MM.1S (cell line): ENCODE results near the gene GSTCD.

ENCODE experiments used
- EZH2 ChIP-seq: fragments of 300-600 bp; sonication (generic); optimal IDR thresholded peaks from 2 replicates; pipeline ENCODE3; 2017; ENCODE audit warnings: low read depth, mild to moderate bottlenecking, antibody characterized with exemption, low read length, mixed read lengths
- EZH2phosphoT487 ChIP-seq: fragments of 300-600 bp; sonication (generic); IDR thresholded peaks from 2 replicates; pipeline ENCODE4 v1.6.1; 2018; ENCODE audit warnings: antibody characterized with exemption, low read length
- TF ChIP-seq, protein P1 (sequence below): fragments of 300-600 bp; sonication (generic); IDR thresholded peaks from 2 replicates; pipeline ENCODE4 v1.5.1; 2016; ENCODE audit warnings: antibody characterized with exemption, low read length, mixed read lengths

- no peak for TF ChIP-seq EZH2
- TF ChIP-seq, protein P1, sequence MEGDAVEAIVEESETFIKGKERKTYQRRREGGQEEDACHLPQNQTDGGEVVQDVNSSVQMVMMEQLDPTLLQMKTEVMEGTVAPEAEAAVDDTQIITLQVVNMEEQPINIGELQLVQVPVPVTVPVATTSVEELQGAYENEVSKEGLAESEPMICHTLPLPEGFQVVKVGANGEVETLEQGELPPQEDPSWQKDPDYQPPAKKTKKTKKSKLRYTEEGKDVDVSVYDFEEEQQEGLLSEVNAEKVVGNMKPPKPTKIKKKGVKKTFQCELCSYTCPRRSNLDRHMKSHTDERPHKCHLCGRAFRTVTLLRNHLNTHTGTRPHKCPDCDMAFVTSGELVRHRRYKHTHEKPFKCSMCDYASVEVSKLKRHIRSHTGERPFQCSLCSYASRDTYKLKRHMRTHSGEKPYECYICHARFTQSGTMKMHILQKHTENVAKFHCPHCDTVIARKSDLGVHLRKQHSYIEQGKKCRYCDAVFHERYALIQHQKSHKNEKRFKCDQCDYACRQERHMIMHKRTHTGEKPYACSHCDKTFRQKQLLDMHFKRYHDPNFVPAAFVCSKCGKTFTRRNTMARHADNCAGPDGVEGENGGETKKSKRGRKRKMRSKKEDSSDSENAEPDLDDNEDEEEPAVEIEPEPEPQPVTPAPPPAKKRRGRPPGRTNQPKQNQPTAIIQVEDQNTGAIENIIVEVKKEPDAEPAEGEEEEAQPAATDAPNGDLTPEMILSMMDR: no peak
- TF ChIP-seq EZH2phosphoT487: no peak
Measured at GRCh38 chr4:105845559-105845958, 137.0 kb downstream of the GSTCD start.
